Esophagus squamous epithelium (tissue), 5 donors: ENCODE data around the gene OCLN. TPM values are rescaled to one million over a fixed set of nuclear protein-coding genes. Genes with fewer than 3 reads are reported as not detected.

Experiments used
- DNase-seq: peaks from one replicate; lab custom pipeline; 2025; lab: John Stamatoyannopoulos, UW
- H3K27ac ChIP-seq, 4 donors: fragments of 200-600 bp; sonication (generic); one replicate each; pipeline ENCODE4 v1.5.1; 2016 to 2019; ENCODE audit warnings: mild to moderate bottlenecking in 1 of 4
- H3K27me3 ChIP-seq, 4 donors: fragments of 200-600 bp; sonication (generic); 1 replicate in 3 of 4; 2 replicates in 1 of 4; pipeline versions ENCODE4 v1.5.1 to v1.6.0; 2017 to 2021; ENCODE audit warnings: antibody characterized with exemption in 1 of 4
- H3K36me3 ChIP-seq, 3 donors: fragments of 200-600 bp; sonication (generic); one replicate each; pipeline ENCODE4 v1.5.1; 2016 to 2019
- H3K4me1 ChIP-seq, 3 donors: fragments of 200-600 bp; sonication (generic); one replicate each; pipeline ENCODE4 v1.5.1; 2017 to 2019
- H3K4me3 ChIP-seq, 4 donors: fragments of 200-600 bp; sonication (generic); 1 replicate in 3 of 4; 2 replicates in 1 of 4; pipeline ENCODE4 v1.5.1; 2016 to 2019; ENCODE audit warnings: mild to moderate bottlenecking in 2 of 4, moderate library complexity in 1 of 4
- H3K9me3 ChIP-seq, 3 donors: fragments of 200-600 bp; sonication (generic); one replicate each; pipeline ENCODE4 v1.5.1; 2016 to 2019
- POLR2A ChIP-seq, 4 donors: fragments of 450-650 bp; IDR thresholded peaks; one replicate each; pipeline ENCODE4 v1.6.1; 2017; ENCODE audit warnings: antibody characterized with exemption in 4 of 4, mild to moderate bottlenecking in 4 of 4, moderate library complexity in 3 of 4
- WGBS, 2 donors: methylation state at CpG; one replicate each; pipeline ENCODE4 v1.1.5; 2018; 5-methylcytosine and 5-hydroxymethylcytosine counted together
- intact Hi-C: fragments of 100-400 bp; cut with DNase I; formaldehyde crosslinking; loops from one replicate; pipeline ENCODE4 v1.15.0; 2022
- total RNA-seq, 4 donors: library from RNA; depleted of rRNA; stranded (reverse); fragments of >200 nt; gene quantifications; one replicate each; pipeline ENCODE4 v1.1.0, GENCODE V29; 2016
- TF ChIP-seq, protein P1 (sequence below), 6 experiments: fragments of 450-650 bp in 4 of 6; fragments of 200-600 bp in 2 of 6; sonication (generic) in 2 of 6; IDR thresholded peaks; one replicate each; pipeline ENCODE4 v1.5.1; 2016 to 2019; ENCODE audit warnings: antibody characterized with exemption in 6 of 6, mild to moderate bottlenecking in 4 of 6, moderate library complexity in 4 of 6
- donor health status: DM: yes; HTN: yes; CAD: no.

OCLN gene
- total RNA-seq, 4 donors from 2014 or later = 12.0 to 56.2 (median 31.8) TPM

DNA sequence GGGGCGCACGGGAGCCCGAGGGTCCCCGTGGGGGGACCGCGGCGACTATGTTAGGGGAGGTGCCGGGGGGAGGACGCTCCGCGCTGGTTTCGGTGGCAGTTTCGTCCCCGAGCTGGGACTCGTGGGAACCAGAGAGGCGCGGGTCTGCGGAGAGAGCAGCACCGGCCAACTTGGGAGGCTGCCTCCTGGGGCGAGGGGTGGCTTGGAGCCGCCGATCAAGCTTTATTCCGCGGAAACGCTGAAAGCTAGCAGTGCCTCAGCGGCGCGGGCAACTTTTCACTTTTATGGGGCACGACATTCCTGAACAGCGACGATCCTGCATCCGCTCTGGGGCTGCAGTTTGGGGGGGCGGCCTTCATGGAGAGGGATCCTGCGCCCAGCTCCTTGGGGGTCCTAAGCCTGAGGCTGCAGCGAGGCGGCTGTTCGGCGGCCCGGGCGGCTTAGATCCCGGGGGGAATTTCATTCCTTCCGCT, 369 bp downstream of the OCLN start:
- no peaks in the 10 kb centered on the region for H3K9me3 ChIP-seq
- peak overlapping the region; percentile 79 to 89 (median 87) for H3K27ac ChIP-seq
- H3K27me3 ChIP-seq = peaks cover 0 to 62% (median 0%) of the 10 kb centered on the region in 4 donors
- H3K4me3 ChIP-seq = peak overlapping the region; percentile 71 to 82 (median 75)
- WGBS, 2 donors = 6% methylated on average over 11 of the region's 42 CpGs; no CpG with 5 or more reads in 1 of the 2 donors
- intact Hi-C loops = no loop called here
- peaks cover 8 to 55% (median 14%) of the 10 kb centered on the region in 3 donors for H3K4me1 ChIP-seq
- TF ChIP-seq, protein P1, sequence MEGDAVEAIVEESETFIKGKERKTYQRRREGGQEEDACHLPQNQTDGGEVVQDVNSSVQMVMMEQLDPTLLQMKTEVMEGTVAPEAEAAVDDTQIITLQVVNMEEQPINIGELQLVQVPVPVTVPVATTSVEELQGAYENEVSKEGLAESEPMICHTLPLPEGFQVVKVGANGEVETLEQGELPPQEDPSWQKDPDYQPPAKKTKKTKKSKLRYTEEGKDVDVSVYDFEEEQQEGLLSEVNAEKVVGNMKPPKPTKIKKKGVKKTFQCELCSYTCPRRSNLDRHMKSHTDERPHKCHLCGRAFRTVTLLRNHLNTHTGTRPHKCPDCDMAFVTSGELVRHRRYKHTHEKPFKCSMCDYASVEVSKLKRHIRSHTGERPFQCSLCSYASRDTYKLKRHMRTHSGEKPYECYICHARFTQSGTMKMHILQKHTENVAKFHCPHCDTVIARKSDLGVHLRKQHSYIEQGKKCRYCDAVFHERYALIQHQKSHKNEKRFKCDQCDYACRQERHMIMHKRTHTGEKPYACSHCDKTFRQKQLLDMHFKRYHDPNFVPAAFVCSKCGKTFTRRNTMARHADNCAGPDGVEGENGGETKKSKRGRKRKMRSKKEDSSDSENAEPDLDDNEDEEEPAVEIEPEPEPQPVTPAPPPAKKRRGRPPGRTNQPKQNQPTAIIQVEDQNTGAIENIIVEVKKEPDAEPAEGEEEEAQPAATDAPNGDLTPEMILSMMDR (IDR thresholded peaks at IDR 0.05) = no peak
- no peak for TF ChIP-seq POLR2A (IDR thresholded peaks at IDR 0.05)
- H3K36me3 ChIP-seq = no peaks in the 10 kb centered on the region
- no peak for DNase-seq

DNA sequence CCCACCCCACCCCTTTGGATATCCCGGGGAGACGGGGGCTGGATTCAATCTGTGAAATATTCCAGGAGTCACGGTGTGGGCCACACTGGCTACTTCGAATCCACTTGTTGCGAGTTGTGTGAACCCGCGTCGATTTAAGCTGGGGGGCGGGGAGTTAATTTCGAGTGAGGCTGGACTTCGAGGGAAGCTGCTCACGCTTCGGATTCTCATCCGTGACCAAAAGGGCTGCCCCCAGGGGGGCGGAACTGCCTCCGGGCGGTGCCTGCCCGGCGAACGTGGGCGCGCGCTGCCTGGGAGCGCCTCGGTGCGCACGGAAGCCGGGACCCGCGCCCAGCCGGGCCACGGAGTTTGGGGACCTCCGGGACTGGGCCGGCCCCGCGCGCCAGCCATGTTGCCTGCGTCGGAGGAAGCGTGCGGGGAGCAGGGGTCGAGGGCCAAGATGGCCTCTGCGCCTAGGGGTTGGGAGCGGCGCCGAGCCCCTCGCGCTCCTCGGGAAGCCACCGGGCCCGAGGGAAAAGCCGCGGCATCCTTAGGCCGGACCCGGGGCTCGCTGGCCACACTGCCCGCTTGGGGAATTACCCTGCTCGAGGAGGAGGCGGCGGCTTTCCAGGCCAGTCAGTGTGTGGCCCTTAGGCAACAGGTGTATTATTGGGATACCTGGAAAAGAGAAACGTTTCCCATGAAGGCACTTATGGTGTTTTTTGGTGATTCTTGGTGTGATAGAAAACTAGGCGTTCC, 975 bp downstream of the OCLN start:
- TF ChIP-seq, protein P1 (IDR thresholded peaks at IDR 0.05) = no peak
- no peak for TF ChIP-seq POLR2A (IDR thresholded peaks at IDR 0.05)
- H3K4me3 ChIP-seq = peak overlapping the region; percentile 71 to 82 (median 75)
- no peaks in the 10 kb centered on the region for H3K36me3 ChIP-seq
- intact Hi-C loops = no loop called here
- peaks cover 0 to 68% (median 0%) of the 10 kb centered on the region in 4 donors for H3K27me3 ChIP-seq
- H3K4me1 ChIP-seq = peaks cover 8 to 54% (median 14%) of the 10 kb centered on the region in 3 donors
- DNase-seq = no peak
- H3K27ac ChIP-seq = peak overlapping the region; percentile 79 to 89 (median 87)
- H3K9me3 ChIP-seq = no peaks in the 10 kb centered on the region
- WGBS, 2 donors = 4 to 8% methylated on average over 5 to 12 of the region's 62 CpGs

DNA sequence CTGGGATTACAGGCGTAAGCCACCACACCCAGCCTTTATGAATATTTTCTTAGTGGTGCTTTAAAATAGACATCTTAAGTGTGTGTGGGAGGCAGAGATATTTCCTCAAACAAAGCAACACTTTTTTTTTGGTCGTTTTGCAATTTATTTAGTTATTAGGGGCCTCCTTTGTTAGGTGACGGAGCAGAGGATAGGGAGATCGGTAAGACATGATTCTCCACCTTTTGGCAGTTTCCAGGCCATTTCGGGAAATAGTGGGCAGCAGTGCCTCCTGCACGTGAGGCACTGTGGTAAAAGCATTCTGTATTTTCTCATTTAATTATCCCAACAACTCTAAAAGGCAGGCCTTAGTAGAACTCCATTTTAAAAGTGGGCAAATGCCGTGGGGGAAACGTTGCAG, 1.9 kb downstream of the OCLN start:
- Histone ChIP-seq H3K4me3 (peak overlapping the region; percentile 71 to 82 (median 75)), H3K36me3 (no peaks in the 10 kb centered on the region), H3K4me1 (peaks cover 8 to 46% (median 14%) of the 10 kb centered on the region in 3 donors), H3K27me3 (peaks cover 0 to 71% (median 0%) of the 10 kb centered on the region in 4 donors), H3K27ac (no peak overlapping the region), H3K9me3 (no peaks in the 10 kb centered on the region)
- DNase-seq = no peak
- TF ChIP-seq, protein P1 (IDR thresholded peaks at IDR 0.05) = no peak
- no peak for TF ChIP-seq POLR2A (IDR thresholded peaks at IDR 0.05)
- whole genome bisulfite sequencing, 2 donors = 72 to 78% methylated on average over 8 of the region's 8 CpGs
- intact Hi-C loops = no loop called here

DNA sequence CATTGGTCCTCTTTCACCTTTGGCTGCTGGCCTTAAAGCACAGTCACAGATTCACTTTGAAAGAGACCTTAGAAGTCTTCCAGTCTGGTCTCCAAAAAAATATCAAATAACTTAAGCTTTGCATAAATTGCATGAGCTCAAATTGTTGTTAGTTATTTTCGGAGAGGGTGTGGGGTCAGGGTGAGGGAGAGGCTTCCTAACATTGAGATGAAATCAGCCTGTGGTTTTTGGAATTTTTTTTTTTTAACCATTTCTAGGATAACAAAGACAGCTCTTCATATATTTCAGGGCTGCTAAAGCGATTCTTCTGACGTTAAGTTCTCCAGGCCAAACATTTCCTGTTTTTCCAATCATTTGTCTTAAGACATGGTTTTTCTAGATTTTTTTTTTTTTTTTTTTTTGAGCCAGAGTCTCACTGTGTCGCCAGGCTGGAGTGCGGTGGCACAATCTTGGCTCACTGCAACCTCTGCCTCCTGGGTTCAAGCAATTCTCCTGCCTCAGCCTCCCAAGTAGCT, 4.5 kb downstream of the OCLN start:
- no peaks in the 10 kb centered on the region for H3K36me3 ChIP-seq
- TF ChIP-seq, protein P1 (IDR thresholded peaks at IDR 0.05) = no peak
- TF ChIP-seq POLR2A (IDR thresholded peaks at IDR 0.05) = no peak
- no peak overlapping the region for H3K4me3 ChIP-seq
- WGBS, 2 donors = 60 to 71% methylated on average over 5 of the region's 5 CpGs
- no peaks in the 10 kb centered on the region for H3K9me3 ChIP-seq
- H3K4me1 ChIP-seq = peaks cover 5 to 46% (median 14%) of the 10 kb centered on the region in 3 donors
- peaks cover 0 to 73% (median 0%) of the 10 kb centered on the region in 4 donors for H3K27me3 ChIP-seq
- intact Hi-C loops = no loop called here
- H3K27ac ChIP-seq = no peak overlapping the region
- no peak for DNase-seq

DNA sequence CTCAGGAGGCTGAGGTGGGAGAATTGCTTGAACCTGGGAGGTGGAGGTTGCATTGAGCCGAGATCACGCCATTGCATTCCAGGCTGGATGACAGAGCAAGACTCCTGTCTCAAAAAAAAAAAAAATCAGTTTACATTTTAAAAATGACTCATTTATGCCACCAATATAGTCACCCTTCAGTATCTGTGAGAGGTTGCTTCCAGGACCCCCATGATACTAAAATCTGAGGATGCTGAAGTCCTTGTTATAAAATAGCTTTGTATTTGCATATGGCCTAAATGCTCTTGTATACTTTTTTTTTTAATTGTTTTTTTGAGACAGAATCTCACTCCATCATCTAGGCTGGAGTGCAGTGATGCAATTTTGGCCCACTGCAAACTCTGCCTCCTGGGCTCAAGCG, 5.8 kb downstream of the OCLN start:
- H3K27ac ChIP-seq = no peak overlapping the region
- WGBS, 2 donors = 88 to 94% methylated on average over 1 to 3 of the region's 3 CpGs
- no peak for TF ChIP-seq POLR2A (IDR thresholded peaks at IDR 0.05)
- TF ChIP-seq, protein P1 (IDR thresholded peaks at IDR 0.05) = no peak
- H3K9me3 ChIP-seq = no peaks in the 10 kb centered on the region
- no peak overlapping the region for H3K4me3 ChIP-seq
- peaks cover 0 to 46% (median 5%) of the 10 kb centered on the region in 3 donors for H3K4me1 ChIP-seq
- intact Hi-C loops = no loop called here
- H3K36me3 ChIP-seq = no peaks in the 10 kb centered on the region
- no peak for DNase-seq
- peaks cover 0 to 60% (median 0%) of the 10 kb centered on the region in 4 donors for H3K27me3 ChIP-seq
